MM.1S (cell line): Measurements from ENCODE around the gene LRRC23.

Source experiments
- CTCF ChIP-seq: fragments of 300-600 bp; sonication (generic); IDR thresholded peaks from 2 replicates; pipeline ENCODE4 v1.5.1; 2016; ENCODE audit warnings: antibody characterized with exemption, low read length, mixed read lengths
- EZH2 ChIP-seq: fragments of 300-600 bp; sonication (generic); optimal IDR thresholded peaks from 2 replicates; pipeline ENCODE3; 2017; ENCODE audit warnings: low read depth, mild to moderate bottlenecking, antibody characterized with exemption, low read length, mixed read lengths

GRCh38 chr12:6955108-6956020 is 50.7 kb downstream of the LRRC23 start:
- TF ChIP-seq CTCF (no peak), EZH2 (no peak)
